ENCODE data around the gene CATSPERB. TPM values are rescaled to one million over a fixed set of nuclear protein-coding genes. Genes with fewer than 3 reads are reported as not detected.

CATSPERB gene
- total RNA-seq, 4 donors from 2014 or later: 0.93 to 4.8 (median 1.5) TPM

- H3K4me1 ChIP-seq: no peaks in the 10 kb centered on the region
- no peak for ATAC-seq
- no peaks in the 10 kb centered on the region for H3K36me3 ChIP-seq
- TF ChIP-seq POLR2A (IDR thresholded peaks at IDR 0.05) (no peak), CTCF (IDR thresholded peaks at IDR 0.05) (no peak), POLR2AphosphoS5 (IDR thresholded peaks at IDR 0.05) (no peak), EP300 (IDR thresholded peaks at IDR 0.05) (no peak)
- no peak overlapping the region for H3K27ac ChIP-seq
- H3K27me3 ChIP-seq: no peaks in the 10 kb centered on the region
- H3K9me3 ChIP-seq: no peaks in the 10 kb centered on the region
- WGBS, 2 donors (ENCODE audit: low coverage in 1 of 2): 67 to 84% methylated on average over 5 of the region's 5 CpGs
- no peak overlapping the region for H3K4me3 ChIP-seq
Observed at GRCh38 chr14:91732439-91732838, 553 bp upstream of the CATSPERB start.

GRCh38 chr14:91731018-91731417, 868 bp downstream of the CATSPERB start:
- ATAC-seq: no peak
- 89 to 94% methylated on average over 2 of the region's 2 CpGs for WGBS, 2 donors (ENCODE audit: low coverage in 1 of 2)
- Histone ChIP-seq H3K4me1 (no peaks in the 10 kb centered on the region), H3K36me3 (no peaks in the 10 kb centered on the region), H3K27me3 (no peaks in the 10 kb centered on the region), H3K9me3 (no peaks in the 10 kb centered on the region), H3K4me3 (no peak overlapping the region), H3K27ac (no peak overlapping the region)
- TF ChIP-seq EP300 (IDR thresholded peaks at IDR 0.05) (no peak), POLR2AphosphoS5 (IDR thresholded peaks at IDR 0.05) (no peak), POLR2A (IDR thresholded peaks at IDR 0.05) (no peak), CTCF (IDR thresholded peaks at IDR 0.05) (no peak)

GRCh38 chr14:91729756-91730155, 2.1 kb downstream of the CATSPERB start:
- no peak for TF ChIP-seq CTCF (IDR thresholded peaks at IDR 0.05)
- TF ChIP-seq EP300 (IDR thresholded peaks at IDR 0.05): no peak
- no peak for TF ChIP-seq POLR2AphosphoS5 (IDR thresholded peaks at IDR 0.05)
- TF ChIP-seq POLR2A (IDR thresholded peaks at IDR 0.05): no peak
- no peaks in the 10 kb centered on the region for H3K4me1 ChIP-seq
- no peak overlapping the region for H3K4me3 ChIP-seq
- H3K27ac ChIP-seq: no peak overlapping the region
- no peaks in the 10 kb centered on the region for H3K27me3 ChIP-seq
- no peak for ATAC-seq
- 37 to 48% methylated on average over 2 to 3 of the region's 3 CpGs for WGBS, 2 donors (ENCODE audit: low coverage in 1 of 2)
- H3K36me3 ChIP-seq: no peaks in the 10 kb centered on the region
- no peaks in the 10 kb centered on the region for H3K9me3 ChIP-seq

- no peak for ATAC-seq
- Histone ChIP-seq H3K9me3 (no peaks in the 10 kb centered on the region), H3K36me3 (no peaks in the 10 kb centered on the region), H3K27me3 (no peaks in the 10 kb centered on the region), H3K27ac (no peak overlapping the region), H3K4me1 (no peaks in the 10 kb centered on the region), H3K4me3 (no peak overlapping the region)
- 81 to 84% methylated on average over 2 to 4 of the region's 4 CpGs for WGBS, 2 donors (ENCODE audit: low coverage in 1 of 2)
- TF ChIP-seq CTCF (IDR thresholded peaks at IDR 0.05) (no peak), POLR2AphosphoS5 (IDR thresholded peaks at IDR 0.05) (no peak), POLR2A (IDR thresholded peaks at IDR 0.05) (no peak)
Observed at GRCh38 chr14:91728616-91729183, 3.2 kb downstream of the CATSPERB start.

- Histone ChIP-seq H3K9me3 (no peaks in the 10 kb centered on the region), H3K27me3 (no peaks in the 10 kb centered on the region), H3K4me3 (no peak overlapping the region), H3K4me1 (no peaks in the 10 kb centered on the region), H3K27ac (no peak overlapping the region), H3K36me3 (no peaks in the 10 kb centered on the region)
- no peak for ATAC-seq
- WGBS, 2 donors (ENCODE audit: low coverage in 1 of 2): 42% methylated on average over 2 of the region's 2 CpGs
- TF ChIP-seq POLR2AphosphoS5 (IDR thresholded peaks at IDR 0.05): no peak
- TF ChIP-seq POLR2A (IDR thresholded peaks at IDR 0.05): no peak
- TF ChIP-seq EP300 (IDR thresholded peaks at IDR 0.05): no peak
- no peak for TF ChIP-seq CTCF (IDR thresholded peaks at IDR 0.05)
Observed at GRCh38 chr14:91727121-91727520, 4.8 kb downstream of the CATSPERB start.
